RWPE2 (cell line): ENCODE data around the gene SMIM41.

Source experiments
- ATAC-seq: fragments of 200-7000 bp; cut with Tn5 transposase; 3 replicates; pipeline ENCODE4 v1.9.1; 2021; ENCODE audit warnings: low read depth
- DNase-seq: peaks from one replicate; pipeline ENCODE4 v3.0.0-alpha.2; 2020; ENCODE audit warnings: low spot score
- H3K27ac ChIP-seq: fragments of 450-650 bp; 2 replicates; pipeline ENCODE4 v1.5.1; 2017; ENCODE audit warnings: mild to moderate bottlenecking; ENCODE audit not compliant: poor library complexity, severe bottlenecking
- H3K27me3 ChIP-seq: fragments of 250-450 bp; sonication (Bioruptor Pico); 2 replicates; pipeline ENCODE4 v1.5.1; 2021; ENCODE audit warnings: mild to moderate bottlenecking, moderate library complexity; ENCODE audit not compliant: insufficient read depth, poor library complexity, severe bottlenecking
- H3K36me3 ChIP-seq: fragments of 250-450 bp; sonication (Bioruptor Pico); 2 replicates; pipeline ENCODE4 v1.5.1; 2020; ENCODE audit warnings: low read depth, mild to moderate bottlenecking, moderate library complexity
- H3K4me1 ChIP-seq: fragments of 250-450 bp; sonication (Bioruptor Pico); 2 replicates; pipeline ENCODE4 v1.5.1; 2021; ENCODE audit warnings: mild to moderate bottlenecking, moderate library complexity; ENCODE audit not compliant: insufficient read depth, poor library complexity, severe bottlenecking
- H3K4me3 ChIP-seq: fragments of 250-450 bp; sonication (Bioruptor Pico); 2 replicates; pipeline ENCODE4 v1.5.1; 2021; ENCODE audit warnings: mild to moderate bottlenecking, moderate library complexity; ENCODE audit not compliant: severe bottlenecking
- H3K9me3 ChIP-seq: fragments of 250-450 bp; sonication (Bioruptor Pico); 2 replicates; pipeline ENCODE4 v1.5.1; 2021; ENCODE audit warnings: mild to moderate bottlenecking, moderate library complexity; ENCODE audit not compliant: severe bottlenecking
- TF ChIP-seq, protein P1 (sequence below): fragments of 450-650 bp; IDR thresholded peaks from one replicate; pipeline ENCODE4 v1.5.1; 2017; ENCODE audit warnings: mild to moderate bottlenecking, moderate library complexity; ENCODE audit not compliant: poor library complexity, severe bottlenecking

The SMIM41 gene

DNA sequence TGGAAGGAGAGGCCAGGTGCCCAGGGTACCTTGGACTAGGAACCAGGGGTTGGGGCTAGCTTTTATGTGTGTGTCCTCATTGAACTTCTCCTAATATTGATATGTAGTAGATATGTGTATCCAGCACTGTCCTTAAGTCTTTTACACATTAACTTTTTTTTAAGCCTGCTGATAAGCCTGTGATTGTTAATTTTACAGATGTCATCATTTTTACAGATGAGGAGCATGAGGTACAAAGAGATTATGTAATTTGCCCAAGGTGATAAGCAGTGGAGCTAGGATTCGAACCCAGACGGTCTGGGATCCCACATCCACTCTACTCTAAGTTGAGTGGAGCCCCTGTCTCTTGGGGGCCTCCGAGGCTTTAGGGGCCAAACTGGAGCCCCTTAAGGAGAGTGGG, 38.5 kb upstream of the SMIM41 start:
- ATAC-seq: no peak
- Histone ChIP-seq H3K36me3 (no peaks in the 10 kb centered on the region), H3K27me3 (no peaks in the 10 kb centered on the region), H3K27ac (no peak overlapping the region), H3K4me3 (no peak overlapping the region), H3K4me1 (no peaks in the 10 kb centered on the region), H3K9me3 (no peaks in the 10 kb centered on the region)
- DNase-seq: no peak
- TF ChIP-seq, protein P1, sequence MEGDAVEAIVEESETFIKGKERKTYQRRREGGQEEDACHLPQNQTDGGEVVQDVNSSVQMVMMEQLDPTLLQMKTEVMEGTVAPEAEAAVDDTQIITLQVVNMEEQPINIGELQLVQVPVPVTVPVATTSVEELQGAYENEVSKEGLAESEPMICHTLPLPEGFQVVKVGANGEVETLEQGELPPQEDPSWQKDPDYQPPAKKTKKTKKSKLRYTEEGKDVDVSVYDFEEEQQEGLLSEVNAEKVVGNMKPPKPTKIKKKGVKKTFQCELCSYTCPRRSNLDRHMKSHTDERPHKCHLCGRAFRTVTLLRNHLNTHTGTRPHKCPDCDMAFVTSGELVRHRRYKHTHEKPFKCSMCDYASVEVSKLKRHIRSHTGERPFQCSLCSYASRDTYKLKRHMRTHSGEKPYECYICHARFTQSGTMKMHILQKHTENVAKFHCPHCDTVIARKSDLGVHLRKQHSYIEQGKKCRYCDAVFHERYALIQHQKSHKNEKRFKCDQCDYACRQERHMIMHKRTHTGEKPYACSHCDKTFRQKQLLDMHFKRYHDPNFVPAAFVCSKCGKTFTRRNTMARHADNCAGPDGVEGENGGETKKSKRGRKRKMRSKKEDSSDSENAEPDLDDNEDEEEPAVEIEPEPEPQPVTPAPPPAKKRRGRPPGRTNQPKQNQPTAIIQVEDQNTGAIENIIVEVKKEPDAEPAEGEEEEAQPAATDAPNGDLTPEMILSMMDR: no peak

DNA sequence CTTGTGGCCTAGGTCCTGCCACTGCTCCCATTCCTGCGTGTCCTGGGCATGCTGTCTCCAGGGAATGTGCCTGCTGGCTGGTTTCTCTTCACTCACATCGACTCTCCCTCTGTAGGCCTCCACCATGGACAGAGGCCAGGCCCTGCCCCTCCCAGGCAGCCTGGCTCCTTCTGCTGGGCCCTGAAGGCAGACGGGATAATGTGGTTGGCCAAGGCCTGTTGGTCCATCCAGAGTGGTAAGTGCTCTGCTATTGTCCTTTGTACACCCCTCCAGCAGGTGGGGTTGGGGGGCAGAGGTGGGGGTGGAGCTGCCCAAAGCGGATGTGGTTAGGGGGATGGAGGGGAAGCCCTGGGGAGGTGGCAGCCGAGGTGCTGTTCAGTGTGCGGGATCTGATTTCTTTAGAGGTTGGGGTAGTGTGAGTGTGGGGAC, 37.8 kb upstream of the SMIM41 start:
- H3K36me3 ChIP-seq: no peaks in the 10 kb centered on the region
- H3K27me3 ChIP-seq: no peaks in the 10 kb centered on the region
- H3K4me1 ChIP-seq: no peaks in the 10 kb centered on the region
- no peaks in the 10 kb centered on the region for H3K9me3 ChIP-seq
- no peak overlapping the region for H3K4me3 ChIP-seq
- H3K27ac ChIP-seq: no peak overlapping the region
- no peak for ATAC-seq
- no peak for DNase-seq
- TF ChIP-seq, protein P1: no peak

DNA sequence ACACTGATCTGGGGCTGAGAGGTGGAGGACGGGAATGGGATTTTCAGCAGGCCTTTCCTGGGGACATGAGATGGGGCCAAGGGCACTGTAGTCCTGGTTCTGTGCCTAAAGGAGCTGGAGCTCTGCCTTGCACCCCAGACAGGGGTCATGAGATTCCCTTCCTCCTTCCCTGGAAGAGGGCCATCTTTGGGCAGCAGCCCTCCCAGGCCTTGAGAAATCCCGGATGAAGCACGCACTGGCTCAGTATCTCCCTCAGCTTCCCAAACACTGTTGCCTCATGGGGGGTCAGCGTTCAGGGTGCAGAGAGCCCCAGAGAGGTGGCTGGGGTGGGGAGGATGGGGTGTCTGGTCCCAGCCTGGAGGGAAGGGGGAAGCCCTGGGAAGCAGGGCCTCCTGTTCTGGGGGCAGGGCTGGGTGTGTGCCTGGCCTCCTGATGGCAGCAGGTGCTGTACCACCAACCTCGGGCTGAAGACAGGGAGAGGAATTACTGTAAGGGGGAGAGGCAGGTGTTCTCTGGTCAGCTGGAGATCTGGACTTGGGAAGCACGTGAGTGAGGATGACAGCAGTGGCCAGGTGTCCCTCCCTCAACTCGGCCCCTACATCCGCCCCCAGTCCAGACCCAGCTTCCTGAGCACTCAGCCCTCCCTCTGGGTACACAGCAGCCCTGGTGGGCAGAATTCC, 36.7 kb upstream of the SMIM41 start:
- no peaks in the 10 kb centered on the region for H3K4me1 ChIP-seq
- H3K27me3 ChIP-seq: no peaks in the 10 kb centered on the region
- DNase-seq: no peak
- ATAC-seq: no peak
- no peak overlapping the region for H3K4me3 ChIP-seq
- H3K36me3 ChIP-seq: no peaks in the 10 kb centered on the region
- TF ChIP-seq, protein P1: no peak
- H3K9me3 ChIP-seq: no peaks in the 10 kb centered on the region
- H3K27ac ChIP-seq: no peak overlapping the region

DNA sequence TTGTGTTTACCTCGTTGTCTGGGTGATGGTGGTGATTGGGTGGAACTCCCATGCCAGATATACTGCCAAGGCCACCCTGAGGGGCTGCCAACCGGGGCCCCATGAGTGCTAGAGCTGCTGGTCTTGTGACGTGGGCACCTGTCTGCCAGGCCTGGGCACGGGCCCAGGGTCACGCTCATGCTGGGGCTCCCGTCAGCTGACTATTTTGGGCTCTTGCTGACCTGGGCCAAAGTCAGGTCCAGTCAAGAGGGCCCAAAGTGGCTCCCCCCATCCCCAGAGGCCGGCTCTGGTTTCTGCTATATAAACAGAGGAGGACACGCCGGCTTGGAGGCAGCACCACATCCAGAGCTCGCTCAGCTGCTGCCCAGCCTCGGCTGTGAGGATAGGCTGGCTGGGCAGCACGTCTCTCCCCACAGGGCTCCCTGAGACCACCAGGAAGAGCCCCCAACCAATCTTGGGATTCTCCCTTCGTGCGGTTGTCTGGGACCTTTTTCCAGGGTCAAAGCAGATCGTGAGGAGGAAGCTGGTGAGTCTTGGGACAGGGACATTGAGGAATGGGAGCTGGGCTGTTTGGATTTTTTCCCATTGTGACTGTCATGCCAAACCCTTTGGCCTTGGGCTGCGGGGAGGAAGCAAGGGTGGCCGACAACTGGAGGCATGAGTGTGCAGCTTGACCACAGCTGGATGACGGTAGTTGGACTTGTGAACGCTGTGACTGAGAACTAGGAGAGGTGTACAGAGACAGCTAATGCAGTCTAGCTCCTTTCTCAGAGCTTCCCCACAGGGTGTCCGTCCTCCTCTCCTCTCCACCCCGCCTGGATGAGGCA, 35.9 kb upstream of the SMIM41 start:
- TF ChIP-seq, protein P1: no peak
- H3K4me3 ChIP-seq: no peak overlapping the region
- DNase-seq (no peak), ATAC-seq (no peak)
- no peaks in the 10 kb centered on the region for H3K27me3 ChIP-seq
- H3K27ac ChIP-seq: no peak overlapping the region
- H3K4me1 ChIP-seq: no peaks in the 10 kb centered on the region
- no peaks in the 10 kb centered on the region for H3K9me3 ChIP-seq
- H3K36me3 ChIP-seq: no peaks in the 10 kb centered on the region
